Karpas-422 (cell line): ENCODE results near the gene TAS2R39. TPM values are rescaled to one million over a fixed set of nuclear protein-coding genes. Genes with fewer than 3 reads are reported as not detected.
"Not testable (repeated sequence)": the region's sequence is repeated elsewhere in the genome, so short reads cannot be mapped to it uniquely, and the experiment has no call there.

Source experiments
- DNase-seq: peaks from one replicate; pipeline ENCODE4 v3.0.0-alpha.2; 2015
- H2AFZ ChIP-seq: fragments of 200-600 bp; sonication (generic); 2 replicates; pipeline ENCODE4 v1.6.1; 2014; ENCODE audit warnings: antibody characterized with exemption, low read length, mixed read lengths
- H3K27ac ChIP-seq: fragments of 200-600 bp; sonication (generic); 2 replicates; pipeline ENCODE4 v1.5.1; 2014; ENCODE audit warnings: mild to moderate bottlenecking, low read length, moderate library complexity
- H3K27me3 ChIP-seq: fragments of 200-600 bp; sonication (generic); 2 replicates; pipeline ENCODE4 v1.6.1; 2014; ENCODE audit warnings: low read length, mixed read lengths
- H3K36me3 ChIP-seq: fragments of 200-600 bp; sonication (generic); 2 replicates; pipeline ENCODE4 v1.6.1; 2014; ENCODE audit warnings: low read length, mixed read lengths; ENCODE audit not compliant: insufficient read depth
- H3K4me1 ChIP-seq: fragments of 200-600 bp; sonication (generic); 2 replicates; pipeline ENCODE4 v1.6.1; 2014; ENCODE audit warnings: mild to moderate bottlenecking, low read length, mixed read lengths
- H3K4me2 ChIP-seq: fragments of 200-600 bp; sonication (generic); 2 replicates; pipeline ENCODE4 v1.6.1; 2014; ENCODE audit warnings: low read length, low read depth, mild to moderate bottlenecking; ENCODE audit not compliant: poor library complexity, severe bottlenecking
- H3K4me3 ChIP-seq: fragments of 200-600 bp; sonication (generic); 2 replicates; pipeline ENCODE4 v1.5.1; 2014; ENCODE audit warnings: mild to moderate bottlenecking, antibody characterized with exemption, low read length, mixed read lengths
- H3K79me2 ChIP-seq: fragments of 200-600 bp; sonication (generic); 2 replicates; pipeline ENCODE4 v1.6.1; 2014; ENCODE audit warnings: mild to moderate bottlenecking, low read length, mixed read lengths
- H3K9ac ChIP-seq: fragments of 200-600 bp; sonication (generic); 2 replicates; pipeline ENCODE4 v1.6.0; 2014; ENCODE audit warnings: low read length
- H3K9me2 ChIP-seq: fragments of 200-600 bp; sonication (generic), shearing (Covaris generic); replicated peaks from 2 replicates; pipeline ENCODE4 v1.6.0; 2014; ENCODE audit warnings: mild to moderate bottlenecking, low read length, moderate library complexity; ENCODE audit not compliant: insufficient read depth
- H3K9me3 ChIP-seq: fragments of 300-700, 200-600 bp; sonication (generic); 2 replicates; pipeline ENCODE4 v1.6.1; 2014; ENCODE audit warnings: low read length, mixed read lengths
- H4K20me1 ChIP-seq: fragments of 200-600 bp; sonication (generic); 2 replicates; pipeline ENCODE4 v1.6.1; 2014; ENCODE audit warnings: mild to moderate bottlenecking, antibody characterized with exemption, low read length, low read depth; ENCODE audit not compliant: insufficient read depth
- total RNA-seq: library from RNA; depleted of rRNA; stranded (reverse); fragments of >200 nt; shearing (Covaris generic); gene quantifications from 2 replicates; pipeline ENCODE4 v1.2.3, GENCODE V29; 2014; ENCODE audit warnings: low replicate concordance

Gene TAS2R39
- total RNA-seq, 1 experiment from 2014 or later: not detected

DNA sequence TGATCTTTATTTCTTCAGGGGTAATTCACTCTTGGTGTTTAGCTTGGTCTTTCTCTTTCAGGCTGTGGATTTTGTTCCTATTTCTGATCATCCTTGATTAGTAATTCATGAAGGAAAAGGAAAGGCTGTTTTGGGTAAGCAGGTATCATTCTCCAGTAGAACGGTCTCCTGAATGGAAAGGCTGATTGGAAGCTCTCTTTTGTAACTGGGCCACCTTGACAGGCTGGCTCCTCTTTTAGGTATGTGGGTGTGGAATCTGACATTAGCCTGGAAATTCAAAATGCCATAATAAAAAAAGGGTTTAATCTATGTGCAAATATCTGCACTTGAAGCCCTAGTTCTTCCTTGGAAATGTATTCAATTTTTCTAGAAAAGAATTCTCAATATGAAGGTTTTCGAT is 18.9 kb downstream of the TAS2R39 start:
- no peaks in the 10 kb centered on the region for H4K20me1 ChIP-seq
- DNase-seq: no peak
- no peak overlapping the region for H2AFZ ChIP-seq

DNA sequence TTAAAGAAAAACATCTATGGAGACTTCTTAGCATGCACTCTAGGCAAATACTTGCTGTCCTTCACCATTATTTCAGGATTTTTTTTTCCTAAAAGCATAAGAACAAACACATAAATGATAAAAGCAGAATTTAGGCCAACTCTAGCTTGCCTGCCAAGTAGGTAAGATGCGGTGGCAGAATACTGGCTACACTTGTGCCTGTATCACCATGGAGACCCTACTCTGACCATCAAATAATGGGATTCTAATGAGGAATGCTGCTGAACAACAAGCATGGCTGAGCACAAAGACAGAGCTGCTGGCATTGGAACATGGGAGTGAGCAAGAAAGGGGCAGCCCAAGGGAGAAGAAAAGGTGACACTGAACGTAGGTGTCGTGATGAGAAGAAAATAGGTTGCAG is 20.2 kb downstream of the TAS2R39 start:
- no peak overlapping the region for H2AFZ ChIP-seq
- no peaks in the 10 kb centered on the region for H3K27me3 ChIP-seq
- H3K4me3 ChIP-seq: no peak overlapping the region
- H4K20me1 ChIP-seq: no peaks in the 10 kb centered on the region
- no peaks in the 10 kb centered on the region for H3K9me2 ChIP-seq
- H3K4me2 ChIP-seq: no peak overlapping the region
- H3K27ac ChIP-seq: no peak overlapping the region
- H3K9me3 ChIP-seq: no peaks in the 10 kb centered on the region
- H3K9ac ChIP-seq: no peak overlapping the region
- no peaks in the 10 kb centered on the region for H3K36me3 ChIP-seq
- no peak for DNase-seq
- H3K4me1 ChIP-seq: peaks cover 15% of the 10 kb centered on the region
- no peaks in the 10 kb centered on the region for H3K79me2 ChIP-seq

More for the DNA sequence above, 18.9 kb downstream of the TAS2R39 start:
- H3K36me3 ChIP-seq: no peaks in the 10 kb centered on the region
- H3K27ac ChIP-seq: no peak overlapping the region
- H3K4me2 ChIP-seq: no peak overlapping the region
- peaks cover 15% of the 10 kb centered on the region for H3K4me1 ChIP-seq
- no peak overlapping the region for H3K9ac ChIP-seq
- no peaks in the 10 kb centered on the region for H3K27me3 ChIP-seq
- no peaks in the 10 kb centered on the region for H3K9me2 ChIP-seq
- H3K79me2 ChIP-seq: no peaks in the 10 kb centered on the region
- H3K9me3 ChIP-seq: no peaks in the 10 kb centered on the region
- H3K4me3 ChIP-seq: no peak overlapping the region

DNA sequence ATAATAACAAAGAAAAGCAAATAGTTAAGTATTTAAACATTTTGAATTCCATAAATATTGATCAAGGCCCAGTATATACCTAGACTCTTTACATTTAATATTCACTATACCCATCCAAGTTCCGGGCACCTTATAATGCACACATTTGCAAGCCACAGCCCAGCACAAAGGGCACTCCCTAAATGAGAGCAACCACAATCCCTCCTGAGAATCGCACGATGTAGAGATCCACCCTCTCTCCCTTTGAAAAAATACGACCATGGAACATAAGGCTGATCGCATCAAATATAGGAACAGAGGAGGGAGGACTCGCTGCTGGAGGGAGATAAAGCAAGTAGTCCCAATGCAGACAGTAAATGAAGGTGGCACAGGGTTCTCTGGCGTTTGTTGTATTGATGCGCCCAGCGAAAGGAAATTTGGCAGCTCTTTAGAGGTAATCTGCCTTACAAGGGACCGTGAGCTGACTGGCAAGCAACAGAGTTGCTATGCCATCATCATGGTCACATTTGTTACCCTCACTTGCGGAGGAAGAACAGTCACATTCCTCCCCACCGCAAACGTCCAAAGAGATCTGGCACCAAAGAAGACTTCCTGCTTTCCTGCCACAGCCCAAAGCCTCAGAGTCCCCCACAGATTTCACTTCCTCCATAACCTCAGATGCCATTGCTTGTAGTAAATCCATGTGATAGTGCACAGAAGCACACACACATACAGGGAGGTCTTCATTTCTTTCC is 22.5 kb downstream of the TAS2R39 start:
- no peaks in the 10 kb centered on the region for H4K20me1 ChIP-seq
- peak overlapping the region; percentile 16; the same call in 1 of the 2 replicates for H3K9ac ChIP-seq
- peaks cover 15% of the 10 kb centered on the region for H3K4me1 ChIP-seq
- peak overlapping the region; percentile 36; the same call in 1 of the 2 replicates for H2AFZ ChIP-seq
- H3K27me3 ChIP-seq: no peaks in the 10 kb centered on the region
- H3K4me2 ChIP-seq: peak overlapping the region; percentile 22
- H3K9me3 ChIP-seq: no peaks in the 10 kb centered on the region
- no peaks in the 10 kb centered on the region for H3K9me2 ChIP-seq
- H3K27ac ChIP-seq: no peak overlapping the region
- H3K79me2 ChIP-seq: no peaks in the 10 kb centered on the region
- no peaks in the 10 kb centered on the region for H3K36me3 ChIP-seq
- DNase-seq: peak; percentile 58
- H3K4me3 ChIP-seq: no peak overlapping the region

DNA sequence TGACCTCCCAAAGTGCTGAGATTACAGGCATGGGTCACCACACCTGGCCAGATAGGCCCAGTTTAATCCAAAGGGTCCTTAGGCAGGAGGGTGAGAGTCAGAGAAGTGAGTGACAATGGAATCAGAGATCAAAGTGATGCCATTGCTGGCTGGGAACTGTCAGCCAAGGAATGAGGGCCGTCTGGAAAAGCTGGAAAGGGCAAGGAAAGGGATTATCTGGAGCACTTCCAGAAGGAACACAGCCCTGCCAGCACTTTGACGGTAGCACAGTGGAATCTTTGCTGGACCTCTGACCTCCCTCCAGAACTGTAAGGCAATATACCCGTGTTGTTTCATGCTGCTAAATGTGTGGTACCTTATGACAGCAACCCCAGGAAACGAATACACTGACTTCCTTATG is 27.3 kb downstream of the TAS2R39 start:
- Histone ChIP-seq H3K27ac (no peak overlapping the region), H4K20me1 (no peaks in the 10 kb centered on the region), H3K9me2 (no peaks in the 10 kb centered on the region), H3K9me3 (no peaks in the 10 kb centered on the region), H3K9ac (no peak overlapping the region), H3K4me3 (no peak overlapping the region), H3K27me3 (no peaks in the 10 kb centered on the region), H3K4me1 (peaks cover 18% of the 10 kb centered on the region), H2AFZ (no peak overlapping the region), H3K79me2 (no peaks in the 10 kb centered on the region), H3K4me2 (no peak overlapping the region), H3K36me3 (no peaks in the 10 kb centered on the region)
- DNase-seq: no peak

DNA sequence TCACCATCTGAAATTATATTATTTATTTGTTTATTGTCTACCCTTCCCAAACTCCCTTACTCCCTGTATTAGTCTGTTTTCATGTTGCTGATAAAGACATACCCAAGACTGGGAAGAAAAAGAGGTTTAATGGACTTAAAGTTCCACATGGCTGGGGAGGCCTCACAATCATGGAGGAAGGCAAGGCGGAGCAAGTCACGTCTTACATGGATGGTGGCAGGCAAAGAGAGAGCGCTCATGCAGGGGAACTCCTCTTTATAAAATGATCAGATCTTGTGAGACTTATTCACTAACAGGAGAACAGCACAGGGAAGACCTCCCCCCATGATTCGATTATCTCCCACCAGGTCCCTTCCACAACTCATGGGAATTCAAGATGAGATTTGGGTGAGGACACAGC is 30.3 kb downstream of the TAS2R39 start:
- H3K4me3 ChIP-seq, H3K4me1 ChIP-seq, H3K36me3 ChIP-seq, H3K4me2 ChIP-seq, DNase-seq, H3K9me2 ChIP-seq, H3K27me3 ChIP-seq, H2AFZ ChIP-seq, H4K20me1 ChIP-seq, H3K9ac ChIP-seq, H3K27ac ChIP-seq, H3K9me3 ChIP-seq, H3K79me2 ChIP-seq: not testable (repeated sequence)

DNA sequence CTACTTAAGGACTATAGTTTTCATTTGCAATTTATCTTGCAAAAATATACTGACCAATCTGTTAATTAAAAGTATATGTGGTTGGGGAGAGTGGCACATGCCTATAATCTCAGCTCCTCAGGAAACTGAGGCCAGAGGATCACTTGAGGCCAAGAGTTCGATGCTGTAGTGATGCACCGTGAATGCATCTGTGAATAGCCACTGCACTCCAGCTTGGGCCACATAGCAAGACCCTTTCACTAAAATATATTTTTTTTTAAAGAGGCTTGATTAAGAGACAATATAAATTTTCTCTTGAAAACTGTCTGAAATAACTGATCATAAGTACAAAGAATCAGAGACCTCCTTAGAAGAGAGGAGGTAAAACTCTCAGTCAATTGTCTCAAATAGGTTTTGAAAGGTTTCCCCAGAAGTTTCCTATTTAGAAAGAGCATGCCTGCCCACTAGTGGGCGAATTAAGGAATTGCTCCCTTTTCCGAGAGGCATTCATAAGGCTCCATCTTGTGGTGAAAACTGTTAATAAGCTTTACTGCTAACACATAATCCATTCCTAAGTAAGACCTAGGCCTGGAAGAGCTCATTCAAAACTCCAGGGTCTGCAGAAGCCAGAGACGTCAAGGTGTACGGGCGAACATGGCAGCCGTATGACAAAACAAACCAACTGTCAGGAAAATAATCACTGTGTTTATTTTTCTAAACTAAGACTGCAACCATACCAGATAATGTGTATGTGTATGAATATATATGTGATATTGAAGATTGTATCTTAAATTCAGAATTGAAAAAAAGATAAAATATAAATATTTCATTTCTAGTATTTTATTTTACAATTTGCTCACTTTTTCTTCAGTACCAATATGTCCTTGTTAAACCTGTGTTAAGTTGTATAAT is 31.8 kb downstream of the TAS2R39 start:
- DNase-seq: peak; percentile 95
- H3K4me1 ChIP-seq: peaks cover 9% of the 10 kb centered on the region; the same call in 1 of the 2 replicates
- peak overlapping the region; percentile 34; the same call in 1 of the 2 replicates for H3K27ac ChIP-seq
- H3K9me2 ChIP-seq: no peaks in the 10 kb centered on the region
- no peaks in the 10 kb centered on the region for H3K36me3 ChIP-seq
- no peaks in the 10 kb centered on the region for H3K9me3 ChIP-seq
- H3K79me2 ChIP-seq: no peaks in the 10 kb centered on the region
- H3K4me2 ChIP-seq: no peak overlapping the region
- no peaks in the 10 kb centered on the region for H3K27me3 ChIP-seq
- H4K20me1 ChIP-seq: no peaks in the 10 kb centered on the region
- H3K4me3 ChIP-seq: no peak overlapping the region
- no peak overlapping the region for H3K9ac ChIP-seq
- no peak overlapping the region for H2AFZ ChIP-seq

DNA sequence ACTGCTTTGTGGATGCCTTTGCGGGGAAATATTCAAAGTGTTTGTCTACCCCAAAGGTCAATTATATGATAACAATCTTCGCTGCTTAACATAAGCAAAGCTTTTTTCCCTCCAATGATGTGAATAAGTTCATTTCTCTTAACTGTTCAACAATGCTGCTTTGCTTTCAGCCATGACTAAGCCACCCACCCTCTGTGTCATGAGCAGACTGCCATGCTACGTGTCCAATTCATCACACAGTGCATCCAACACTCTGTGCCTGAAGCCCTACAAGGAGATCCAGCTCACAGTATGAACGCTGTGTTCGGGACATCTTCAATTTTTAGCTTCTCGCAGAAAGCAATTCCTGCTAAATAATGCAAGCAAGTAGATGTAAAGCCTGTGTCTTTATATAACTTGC is 32.9 kb downstream of the TAS2R39 start:
- no peak overlapping the region for H3K27ac ChIP-seq
- no peak overlapping the region for H3K4me2 ChIP-seq
- H2AFZ ChIP-seq: no peak overlapping the region
- no peaks in the 10 kb centered on the region for H4K20me1 ChIP-seq
- H3K9me3 ChIP-seq: no peaks in the 10 kb centered on the region
- H3K9me2 ChIP-seq: no peaks in the 10 kb centered on the region
- no peak for DNase-seq
- no peak overlapping the region for H3K4me3 ChIP-seq
- H3K79me2 ChIP-seq: no peaks in the 10 kb centered on the region
- H3K36me3 ChIP-seq: no peaks in the 10 kb centered on the region
- no peaks in the 10 kb centered on the region for H3K27me3 ChIP-seq
- H3K4me1 ChIP-seq: peaks cover 9% of the 10 kb centered on the region; the same call in 1 of the 2 replicates
- no peak overlapping the region for H3K9ac ChIP-seq

DNA sequence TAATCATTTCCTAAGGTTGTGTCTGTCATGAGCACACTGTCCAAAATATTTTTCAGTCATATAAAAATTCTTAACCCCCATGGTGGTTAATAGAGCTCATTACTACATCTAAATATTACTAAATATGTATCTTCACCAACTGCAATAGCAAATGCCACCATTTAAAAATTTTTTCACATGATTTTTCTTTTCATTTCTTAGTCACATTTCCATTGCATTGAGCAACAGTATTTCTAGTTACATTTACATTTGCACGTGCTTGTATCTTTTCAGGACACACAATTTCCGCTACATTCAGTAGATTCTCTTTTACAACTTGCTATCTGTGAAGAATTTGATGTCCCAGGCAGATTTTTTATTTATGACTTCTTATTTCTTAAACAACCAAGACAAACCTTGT is 33.5 kb downstream of the TAS2R39 start:
- DNase-seq: no peak
- no peak overlapping the region for H3K4me3 ChIP-seq
- H3K9me3 ChIP-seq: no peaks in the 10 kb centered on the region
- no peak overlapping the region for H3K4me2 ChIP-seq
- H3K36me3 ChIP-seq: no peaks in the 10 kb centered on the region
- no peak overlapping the region for H3K9ac ChIP-seq
- H3K27me3 ChIP-seq: no peaks in the 10 kb centered on the region
- no peak overlapping the region for H2AFZ ChIP-seq
- no peaks in the 10 kb centered on the region for H3K79me2 ChIP-seq
- no peaks in the 10 kb centered on the region for H4K20me1 ChIP-seq
- peaks cover 9% of the 10 kb centered on the region; the same call in 1 of the 2 replicates for H3K4me1 ChIP-seq
- no peak overlapping the region for H3K27ac ChIP-seq
- no peaks in the 10 kb centered on the region for H3K9me2 ChIP-seq
